DND-41 (cell line): ENCODE measurements around the gene DCC.

ENCODE experiments used
- EZH2 ChIP-seq: IDR thresholded peaks from 3 replicates; pipeline ENCODE4 v1.6.1; 2012; ENCODE audit warnings: borderline replicate concordance, low read depth, mild to moderate bottlenecking, moderate library complexity, low read length, inconsistent platforms; ENCODE audit not compliant: severe bottlenecking
- TF ChIP-seq, protein P1 (sequence below): IDR thresholded peaks from 2 replicates; pipeline ENCODE4 v1.5.1; 2012; ENCODE audit warnings: borderline replicate concordance, low read length, moderate library complexity, mild to moderate bottlenecking; ENCODE audit not compliant: poor library complexity, severe bottlenecking; ENCODE audit errors: extremely low read depth

DNA sequence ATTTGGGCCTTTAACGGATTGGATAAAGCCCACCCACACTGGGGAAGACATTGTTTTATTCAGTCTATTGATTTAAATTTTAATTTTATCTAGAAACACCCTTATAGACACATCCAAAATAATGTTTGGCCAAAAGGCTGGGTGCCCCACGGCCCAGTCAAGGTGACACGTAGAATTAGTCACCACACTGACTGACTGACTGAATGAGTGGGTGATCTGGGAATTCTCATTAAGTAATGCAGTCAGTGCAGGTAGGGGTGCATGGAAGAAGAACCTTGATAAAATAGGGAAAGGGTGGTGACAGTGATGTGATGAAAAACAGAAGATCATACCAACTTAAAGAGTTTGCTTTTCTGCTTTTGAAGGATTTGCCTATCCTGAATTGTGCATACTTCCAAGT is 554.8 kb downstream of the DCC start:
- TF ChIP-seq, protein P1, sequence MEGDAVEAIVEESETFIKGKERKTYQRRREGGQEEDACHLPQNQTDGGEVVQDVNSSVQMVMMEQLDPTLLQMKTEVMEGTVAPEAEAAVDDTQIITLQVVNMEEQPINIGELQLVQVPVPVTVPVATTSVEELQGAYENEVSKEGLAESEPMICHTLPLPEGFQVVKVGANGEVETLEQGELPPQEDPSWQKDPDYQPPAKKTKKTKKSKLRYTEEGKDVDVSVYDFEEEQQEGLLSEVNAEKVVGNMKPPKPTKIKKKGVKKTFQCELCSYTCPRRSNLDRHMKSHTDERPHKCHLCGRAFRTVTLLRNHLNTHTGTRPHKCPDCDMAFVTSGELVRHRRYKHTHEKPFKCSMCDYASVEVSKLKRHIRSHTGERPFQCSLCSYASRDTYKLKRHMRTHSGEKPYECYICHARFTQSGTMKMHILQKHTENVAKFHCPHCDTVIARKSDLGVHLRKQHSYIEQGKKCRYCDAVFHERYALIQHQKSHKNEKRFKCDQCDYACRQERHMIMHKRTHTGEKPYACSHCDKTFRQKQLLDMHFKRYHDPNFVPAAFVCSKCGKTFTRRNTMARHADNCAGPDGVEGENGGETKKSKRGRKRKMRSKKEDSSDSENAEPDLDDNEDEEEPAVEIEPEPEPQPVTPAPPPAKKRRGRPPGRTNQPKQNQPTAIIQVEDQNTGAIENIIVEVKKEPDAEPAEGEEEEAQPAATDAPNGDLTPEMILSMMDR: no peak
- TF ChIP-seq EZH2: no peak
